Measurements from ENCODE around the gene CRACR2B.

DNA sequence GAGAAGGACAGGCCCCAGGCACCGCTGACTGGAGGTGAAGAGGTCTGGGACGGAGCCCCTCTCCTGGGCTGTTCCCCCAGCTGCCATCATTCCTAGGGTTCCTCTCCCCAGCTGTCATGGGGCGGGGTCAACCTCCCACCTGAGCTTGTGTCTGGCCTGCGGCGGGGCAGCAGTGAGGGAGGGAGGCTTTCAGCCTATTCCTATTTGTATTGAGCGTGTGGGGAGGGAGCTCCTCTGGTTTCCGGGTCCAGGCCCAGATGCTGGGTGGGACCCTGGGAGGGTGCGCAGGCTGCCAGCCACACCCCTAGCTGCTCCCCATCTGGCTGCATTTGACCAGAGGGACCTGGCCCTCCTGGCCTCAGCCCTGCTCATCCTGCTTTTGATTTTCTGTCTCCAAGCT, 28.7 kb downstream of the CRACR2B start:
- TF ChIP-seq, protein P1, sequence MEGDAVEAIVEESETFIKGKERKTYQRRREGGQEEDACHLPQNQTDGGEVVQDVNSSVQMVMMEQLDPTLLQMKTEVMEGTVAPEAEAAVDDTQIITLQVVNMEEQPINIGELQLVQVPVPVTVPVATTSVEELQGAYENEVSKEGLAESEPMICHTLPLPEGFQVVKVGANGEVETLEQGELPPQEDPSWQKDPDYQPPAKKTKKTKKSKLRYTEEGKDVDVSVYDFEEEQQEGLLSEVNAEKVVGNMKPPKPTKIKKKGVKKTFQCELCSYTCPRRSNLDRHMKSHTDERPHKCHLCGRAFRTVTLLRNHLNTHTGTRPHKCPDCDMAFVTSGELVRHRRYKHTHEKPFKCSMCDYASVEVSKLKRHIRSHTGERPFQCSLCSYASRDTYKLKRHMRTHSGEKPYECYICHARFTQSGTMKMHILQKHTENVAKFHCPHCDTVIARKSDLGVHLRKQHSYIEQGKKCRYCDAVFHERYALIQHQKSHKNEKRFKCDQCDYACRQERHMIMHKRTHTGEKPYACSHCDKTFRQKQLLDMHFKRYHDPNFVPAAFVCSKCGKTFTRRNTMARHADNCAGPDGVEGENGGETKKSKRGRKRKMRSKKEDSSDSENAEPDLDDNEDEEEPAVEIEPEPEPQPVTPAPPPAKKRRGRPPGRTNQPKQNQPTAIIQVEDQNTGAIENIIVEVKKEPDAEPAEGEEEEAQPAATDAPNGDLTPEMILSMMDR (conservative IDR thresholded peaks at IDR 0.05 in 1 of 2, IDR thresholded peaks at IDR 0.05 in 1 of 2; ENCODE audit: extremely low read depth in 1 of 2, insufficient read depth in 1 of 2, low read depth in 1 of 2, low read length in 2 of 2) = no peak
- TF ChIP-seq EZH2 (IDR thresholded peaks at IDR 0.05; ENCODE audit: borderline replicate concordance, low read length) = no peak

Data from mammary epithelial cell (primary cell).